ENCODE measurements around the gene HSFX4.
"Not testable (repeated sequence)": the region's sequence is repeated elsewhere in the genome, so short reads cannot be mapped to it uniquely, and the experiment has no call there.

DNA sequence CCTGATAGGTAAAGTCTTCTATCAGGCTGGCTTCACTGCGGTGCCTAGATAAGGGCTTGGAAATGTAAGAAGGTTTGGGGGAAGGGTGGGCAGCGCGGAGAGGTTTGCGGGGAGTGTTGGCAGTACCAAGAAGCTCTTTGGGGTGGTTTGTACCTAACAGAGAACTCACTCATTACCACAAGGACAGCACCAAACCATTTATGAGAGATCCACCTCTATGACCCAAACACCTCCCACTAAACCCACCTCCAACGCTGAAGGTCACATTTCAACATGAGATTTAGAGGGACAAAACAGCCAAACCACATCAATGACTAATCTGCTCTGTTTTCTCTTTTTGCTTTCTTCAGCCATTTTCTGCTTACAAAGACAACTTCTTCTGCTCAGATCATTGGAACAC lies 4.9 kb upstream of the HSFX4 start:
- TF ChIP-seq CREB1 (CRISPR knock-in tag; IDR thresholded peaks at IDR 0.05; ENCODE audit: low read depth); EZH2 (IDR thresholded peaks at IDR 0.05; ENCODE audit: low read depth, unreplicated experiment); EZH2phosphoT487 (IDR thresholded peaks at IDR 0.05; ENCODE audit: unreplicated experiment); POLR2AphosphoS5 (IDR thresholded peaks at IDR 0.05; ENCODE audit: low read depth); ZNF114 (CRISPR knock-in tag; IDR thresholded peaks at IDR 0.05); ZNF331 (CRISPR knock-in tag; IDR thresholded peaks at IDR 0.05; ENCODE audit: low read depth); JUNB (IDR thresholded peaks at IDR 0.05; ENCODE audit: unreplicated experiment); NANOG (IDR thresholded peaks at IDR 0.05; ENCODE audit: borderline replicate concordance): not testable (repeated sequence)
- TF ChIP-seq, protein P1, sequence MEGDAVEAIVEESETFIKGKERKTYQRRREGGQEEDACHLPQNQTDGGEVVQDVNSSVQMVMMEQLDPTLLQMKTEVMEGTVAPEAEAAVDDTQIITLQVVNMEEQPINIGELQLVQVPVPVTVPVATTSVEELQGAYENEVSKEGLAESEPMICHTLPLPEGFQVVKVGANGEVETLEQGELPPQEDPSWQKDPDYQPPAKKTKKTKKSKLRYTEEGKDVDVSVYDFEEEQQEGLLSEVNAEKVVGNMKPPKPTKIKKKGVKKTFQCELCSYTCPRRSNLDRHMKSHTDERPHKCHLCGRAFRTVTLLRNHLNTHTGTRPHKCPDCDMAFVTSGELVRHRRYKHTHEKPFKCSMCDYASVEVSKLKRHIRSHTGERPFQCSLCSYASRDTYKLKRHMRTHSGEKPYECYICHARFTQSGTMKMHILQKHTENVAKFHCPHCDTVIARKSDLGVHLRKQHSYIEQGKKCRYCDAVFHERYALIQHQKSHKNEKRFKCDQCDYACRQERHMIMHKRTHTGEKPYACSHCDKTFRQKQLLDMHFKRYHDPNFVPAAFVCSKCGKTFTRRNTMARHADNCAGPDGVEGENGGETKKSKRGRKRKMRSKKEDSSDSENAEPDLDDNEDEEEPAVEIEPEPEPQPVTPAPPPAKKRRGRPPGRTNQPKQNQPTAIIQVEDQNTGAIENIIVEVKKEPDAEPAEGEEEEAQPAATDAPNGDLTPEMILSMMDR (conservative IDR thresholded peaks at IDR 0.05; ENCODE audit: low read depth in 2 of 2): not testable (repeated sequence)
- TF ChIP-seq, protein P2, sequence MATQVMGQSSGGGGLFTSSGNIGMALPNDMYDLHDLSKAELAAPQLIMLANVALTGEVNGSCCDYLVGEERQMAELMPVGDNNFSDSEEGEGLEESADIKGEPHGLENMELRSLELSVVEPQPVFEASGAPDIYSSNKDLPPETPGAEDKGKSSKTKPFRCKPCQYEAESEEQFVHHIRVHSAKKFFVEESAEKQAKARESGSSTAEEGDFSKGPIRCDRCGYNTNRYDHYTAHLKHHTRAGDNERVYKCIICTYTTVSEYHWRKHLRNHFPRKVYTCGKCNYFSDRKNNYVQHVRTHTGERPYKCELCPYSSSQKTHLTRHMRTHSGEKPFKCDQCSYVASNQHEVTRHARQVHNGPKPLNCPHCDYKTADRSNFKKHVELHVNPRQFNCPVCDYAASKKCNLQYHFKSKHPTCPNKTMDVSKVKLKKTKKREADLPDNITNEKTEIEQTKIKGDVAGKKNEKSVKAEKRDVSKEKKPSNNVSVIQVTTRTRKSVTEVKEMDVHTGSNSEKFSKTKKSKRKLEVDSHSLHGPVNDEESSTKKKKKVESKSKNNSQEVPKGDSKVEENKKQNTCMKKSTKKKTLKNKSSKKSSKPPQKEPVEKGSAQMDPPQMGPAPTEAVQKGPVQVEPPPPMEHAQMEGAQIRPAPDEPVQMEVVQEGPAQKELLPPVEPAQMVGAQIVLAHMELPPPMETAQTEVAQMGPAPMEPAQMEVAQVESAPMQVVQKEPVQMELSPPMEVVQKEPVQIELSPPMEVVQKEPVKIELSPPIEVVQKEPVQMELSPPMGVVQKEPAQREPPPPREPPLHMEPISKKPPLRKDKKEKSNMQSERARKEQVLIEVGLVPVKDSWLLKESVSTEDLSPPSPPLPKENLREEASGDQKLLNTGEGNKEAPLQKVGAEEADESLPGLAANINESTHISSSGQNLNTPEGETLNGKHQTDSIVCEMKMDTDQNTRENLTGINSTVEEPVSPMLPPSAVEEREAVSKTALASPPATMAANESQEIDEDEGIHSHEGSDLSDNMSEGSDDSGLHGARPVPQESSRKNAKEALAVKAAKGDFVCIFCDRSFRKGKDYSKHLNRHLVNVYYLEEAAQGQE (IDR thresholded peaks at IDR 0.05; ENCODE audit: unreplicated experiment): not testable (repeated sequence)
